SK-N-SH treated with all-trans-retinoic acid at 6 μM for 48 hours (cell line): ENCODE measurements around the gene C2orf81.

ENCODE experiments used
- ATAC-seq: fragments of 200-7000 bp; cut with Tn5 transposase; 3 replicates; pipeline ENCODE4 v1.9.1; 2020; ENCODE audit warnings: mild to moderate bottlenecking, moderate library complexity
- ARNTL ChIP-seq: fragments of 450-650 bp; formaldehyde crosslinking; IDR thresholded peaks from 2 replicates; pipeline ENCODE4 v1.5.0; 2020; ENCODE audit warnings: low read depth, mild to moderate bottlenecking, moderate library complexity, borderline replicate concordance
- BACH2 ChIP-seq: fragments of 250-450 bp; sonication (Bioruptor Pico); IDR thresholded peaks from 2 replicates; pipeline ENCODE4 v1.9.0; 2021; ENCODE audit warnings: mild to moderate bottlenecking, borderline replicate concordance
- CREB5 ChIP-seq: fragments of 250-450 bp; sonication (Bioruptor Pico); IDR thresholded peaks from 2 replicates; pipeline ENCODE4 v1.5.1; 2020; ENCODE audit warnings: low read depth, mild to moderate bottlenecking, moderate library complexity
- CSDC2 ChIP-seq: fragments of 250-450 bp; sonication (Bioruptor Pico); IDR thresholded peaks from 2 replicates; pipeline ENCODE4 v1.5.0; 2020; ENCODE audit warnings: mild to moderate bottlenecking, moderate library complexity
- CSRNP3 ChIP-seq: fragments of 250-450 bp; sonication (Bioruptor Pico); IDR thresholded peaks from 2 replicates; pipeline ENCODE4 v1.5.1; 2021; ENCODE audit warnings: mild to moderate bottlenecking, moderate library complexity
- ESRRG ChIP-seq: fragments of 250-450 bp; sonication (Bioruptor Pico); IDR thresholded peaks from 2 replicates; pipeline ENCODE4 v1.6.1; 2021; ENCODE audit warnings: mild to moderate bottlenecking
- GLIS3 ChIP-seq: fragments of 250-450 bp; sonication (Bioruptor Pico); IDR thresholded peaks from 2 replicates; pipeline ENCODE4 v1.5.0; 2020; ENCODE audit warnings: mild to moderate bottlenecking, moderate library complexity
- ISL1 ChIP-seq: fragments of 250-450 bp; sonication (Bioruptor Pico); IDR thresholded peaks from 2 replicates; pipeline ENCODE4 v2.1.2; 2022; ENCODE audit warnings: mild to moderate bottlenecking, moderate library complexity
- OSR1 ChIP-seq: fragments of 250-450 bp; sonication (Bioruptor Pico); IDR thresholded peaks from 2 replicates; pipeline ENCODE4 v1.8.0; 2022; ENCODE audit warnings: moderate library complexity, mild to moderate bottlenecking, inconsistent platforms
- PPARA ChIP-seq: fragments of 250-450 bp; sonication (Bioruptor Pico); IDR thresholded peaks from 2 replicates; pipeline ENCODE4 v1.5.0; 2020; ENCODE audit warnings: mild to moderate bottlenecking, borderline replicate concordance
- RARB ChIP-seq: fragments of 250-450 bp; sonication (Bioruptor Pico); IDR thresholded peaks from 2 replicates; pipeline ENCODE4 v1.8.0; 2021; ENCODE audit warnings: mild to moderate bottlenecking, moderate library complexity
- SNAI2 ChIP-seq: fragments of 250-450 bp; sonication (Bioruptor Pico); IDR thresholded peaks from 2 replicates; pipeline ENCODE4 v1.5.0; 2020; ENCODE audit warnings: mild to moderate bottlenecking, moderate library complexity
- TCF4 ChIP-seq: fragments of 250-450 bp; sonication (Bioruptor Pico); IDR thresholded peaks from 2 replicates; pipeline ENCODE4 v1.8.0; 2021; ENCODE audit warnings: mild to moderate bottlenecking, moderate library complexity, borderline replicate concordance
- TOX ChIP-seq: fragments of 250-450 bp; sonication (Bioruptor Pico); IDR thresholded peaks from 2 replicates; pipeline ENCODE4 v1.8.0; 2021; ENCODE audit warnings: mild to moderate bottlenecking, moderate library complexity, borderline replicate concordance
- TSHZ2 ChIP-seq: fragments of 250-450 bp; sonication (Bioruptor Pico); IDR thresholded peaks from 2 replicates; pipeline ENCODE4 v1.5.0; 2020; ENCODE audit warnings: mild to moderate bottlenecking, moderate library complexity
- ZC3H10 ChIP-seq: fragments of 250-450 bp; sonication (Bioruptor Pico); IDR thresholded peaks from 2 replicates; pipeline ENCODE4 v1.5.1; 2021; ENCODE audit warnings: mild to moderate bottlenecking, moderate library complexity
- ZFP3 ChIP-seq: fragments of 250-450 bp; sonication (Bioruptor Pico); IDR thresholded peaks from 2 replicates; pipeline ENCODE4 v1.5.0; 2020; ENCODE audit warnings: mild to moderate bottlenecking, moderate library complexity
- ZFP30 ChIP-seq: fragments of 450-650 bp; formaldehyde crosslinking; IDR thresholded peaks from 2 replicates; pipeline ENCODE4 v1.5.0; 2022; ENCODE audit warnings: mild to moderate bottlenecking, moderate library complexity
- ZNF70 ChIP-seq: fragments of 450-650 bp; formaldehyde crosslinking; IDR thresholded peaks from 2 replicates; pipeline ENCODE4 v1.5.0; 2020; ENCODE audit warnings: mild to moderate bottlenecking, moderate library complexity
- ZNF8 ChIP-seq: fragments of 450-650 bp; formaldehyde crosslinking; IDR thresholded peaks from 2 replicates; pipeline ENCODE4 v1.5.0; 2020; ENCODE audit warnings: mild to moderate bottlenecking, moderate library complexity
- TF ChIP-seq, protein P1 (sequence below): fragments of 250-450 bp; sonication (Bioruptor Pico); IDR thresholded peaks from 2 replicates; pipeline ENCODE4 v1.8.0; 2020; ENCODE audit warnings: mild to moderate bottlenecking, moderate library complexity, borderline replicate concordance
- TF ChIP-seq, protein P2 (sequence below): fragments of 250-450 bp; sonication (Bioruptor Pico); IDR thresholded peaks from 2 replicates; pipeline ENCODE4 v1.8.0; 2021; ENCODE audit warnings: low read depth, mild to moderate bottlenecking, moderate library complexity, borderline replicate concordance

The C2orf81 gene

GRCh38 chr2:74441170-74441689, 19.8 kb upstream of the C2orf81 start:
- ATAC-seq: no peak
- no peak for TF ChIP-seq RARB
- no peak for TF ChIP-seq PPARA (CRISPR knock-in tag)
- no peak for TF ChIP-seq ISL1
- TF ChIP-seq CSRNP3: no peak
- TF ChIP-seq, protein P1, sequence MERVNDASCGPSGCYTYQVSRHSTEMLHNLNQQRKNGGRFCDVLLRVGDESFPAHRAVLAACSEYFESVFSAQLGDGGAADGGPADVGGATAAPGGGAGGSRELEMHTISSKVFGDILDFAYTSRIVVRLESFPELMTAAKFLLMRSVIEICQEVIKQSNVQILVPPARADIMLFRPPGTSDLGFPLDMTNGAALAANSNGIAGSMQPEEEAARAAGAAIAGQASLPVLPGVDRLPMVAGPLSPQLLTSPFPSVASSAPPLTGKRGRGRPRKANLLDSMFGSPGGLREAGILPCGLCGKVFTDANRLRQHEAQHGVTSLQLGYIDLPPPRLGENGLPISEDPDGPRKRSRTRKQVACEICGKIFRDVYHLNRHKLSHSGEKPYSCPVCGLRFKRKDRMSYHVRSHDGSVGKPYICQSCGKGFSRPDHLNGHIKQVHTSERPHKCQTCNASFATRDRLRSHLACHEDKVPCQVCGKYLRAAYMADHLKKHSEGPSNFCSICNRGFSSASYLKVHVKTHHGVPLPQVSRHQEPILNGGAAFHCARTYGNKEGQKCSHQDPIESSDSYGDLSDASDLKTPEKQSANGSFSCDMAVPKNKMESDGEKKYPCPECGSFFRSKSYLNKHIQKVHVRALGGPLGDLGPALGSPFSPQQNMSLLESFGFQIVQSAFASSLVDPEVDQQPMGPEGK (CRISPR knock-in tag): no peak
- no peak for TF ChIP-seq ZC3H10 (CRISPR knock-in tag)
- TF ChIP-seq CSDC2 (CRISPR knock-in tag): no peak
- TF ChIP-seq TSHZ2: no peak
- TF ChIP-seq OSR1 (CRISPR knock-in tag): no peak
- TF ChIP-seq TCF4 (CRISPR knock-in tag): no peak
- no peak for TF ChIP-seq ARNTL
- no peak for TF ChIP-seq ZFP30 (CRISPR knock-in tag)
- TF ChIP-seq ZNF70 (CRISPR knock-in tag): no peak
- no peak for TF ChIP-seq GLIS3 (CRISPR knock-in tag)
- TF ChIP-seq, protein P2, sequence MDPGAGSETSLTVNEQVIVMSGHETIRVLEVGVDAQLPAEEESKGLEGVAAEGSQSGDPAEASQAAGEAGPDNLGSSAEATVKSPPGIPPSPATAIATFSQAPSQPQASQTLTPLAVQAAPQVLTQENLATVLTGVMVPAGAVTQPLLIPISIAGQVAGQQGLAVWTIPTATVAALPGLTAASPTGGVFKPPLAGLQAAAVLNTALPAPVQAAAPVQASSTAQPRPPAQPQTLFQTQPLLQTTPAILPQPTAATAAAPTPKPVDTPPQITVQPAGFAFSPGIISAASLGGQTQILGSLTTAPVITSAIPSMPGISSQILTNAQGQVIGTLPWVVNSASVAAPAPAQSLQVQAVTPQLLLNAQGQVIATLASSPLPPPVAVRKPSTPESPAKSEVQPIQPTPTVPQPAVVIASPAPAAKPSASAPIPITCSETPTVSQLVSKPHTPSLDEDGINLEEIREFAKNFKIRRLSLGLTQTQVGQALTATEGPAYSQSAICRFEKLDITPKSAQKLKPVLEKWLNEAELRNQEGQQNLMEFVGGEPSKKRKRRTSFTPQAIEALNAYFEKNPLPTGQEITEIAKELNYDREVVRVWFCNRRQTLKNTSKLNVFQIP (CRISPR knock-in tag): no peak
- no peak for TF ChIP-seq ZFP3
- TF ChIP-seq CREB5 (CRISPR knock-in tag): no peak
- no peak for TF ChIP-seq BACH2 (CRISPR knock-in tag)
- TF ChIP-seq TOX (CRISPR knock-in tag): no peak
- no peak for TF ChIP-seq ZNF8 (CRISPR knock-in tag)

DNA sequence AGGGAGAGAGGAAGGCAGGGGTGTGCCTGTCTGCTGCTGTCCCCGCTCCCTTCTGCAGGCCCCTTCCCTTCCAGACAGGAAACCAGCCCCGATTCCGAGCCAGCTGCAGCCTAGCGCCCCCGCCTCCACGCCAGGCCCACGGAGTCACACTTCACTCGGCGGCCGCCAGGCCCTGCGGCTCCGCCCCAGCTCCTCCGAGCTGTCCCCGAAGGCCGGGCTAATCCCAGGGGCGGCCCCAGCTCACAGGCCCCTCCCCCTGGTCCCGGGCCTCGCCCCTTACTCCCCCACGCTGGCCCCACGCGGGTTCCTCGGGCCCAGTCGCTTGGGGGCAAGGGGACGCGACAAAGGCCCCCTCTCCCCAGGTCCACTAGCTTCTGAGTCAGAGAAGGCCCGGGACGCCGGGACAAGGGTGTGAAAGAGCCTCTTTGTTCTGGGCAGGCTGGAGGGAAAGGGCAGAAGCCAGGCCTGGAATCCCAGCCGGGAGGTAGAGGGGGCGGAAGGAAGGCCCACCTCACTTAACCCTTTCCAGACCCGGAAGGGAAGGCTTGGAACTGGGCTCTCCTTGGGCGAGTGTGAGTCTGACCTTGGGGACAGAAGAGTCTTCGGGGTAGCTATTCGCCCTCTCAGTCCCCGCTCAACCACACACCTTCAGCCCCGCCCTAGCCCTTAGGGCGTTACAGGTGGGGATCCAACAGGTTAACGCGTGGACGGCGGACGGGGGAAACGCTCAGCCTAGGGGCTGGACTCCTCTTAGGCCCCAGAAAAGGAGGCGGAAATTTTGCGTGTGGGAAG, 19.2 kb upstream of the C2orf81 start:
- peak; percentile 98 for ATAC-seq

More for the DNA sequence above, 19.2 kb upstream of the C2orf81 start:
- TF ChIP-seq TSHZ2 (0 out of 2 replicates have a peak, but pooled peaks have one; percentile 23), CSDC2 (CRISPR knock-in tag) (no peak), ZNF70 (CRISPR knock-in tag) (no peak), ZC3H10 (CRISPR knock-in tag) (no peak), SNAI2 (no peak), OSR1 (CRISPR knock-in tag) (no peak), ESRRG (CRISPR knock-in tag) (no peak)
- TF ChIP-seq, protein P2 (CRISPR knock-in tag): no peak
